Subcutaneous adipose tissue (tissue), 4 donors: ENCODE results near the gene HGF. TPM values are rescaled to one million over a fixed set of nuclear protein-coding genes. Genes with fewer than 3 reads are reported as not detected.

Experiments
- CTCF ChIP-seq: fragments of 450-650 bp; IDR thresholded peaks from one replicate; pipeline ENCODE4 v1.5.1; 2016; ENCODE audit warnings: low read depth, mild to moderate bottlenecking, control low read depth, antibody characterized with exemption, moderate library complexity
- total RNA-seq, 4 donors: library from RNA; depleted of rRNA; stranded (reverse); fragments of >200 nt; gene quantifications; one replicate each; pipeline ENCODE4 v1.1.0, GENCODE V29; 2016

HGF gene
- total RNA-seq, 4 donors from 2014 or later, result 2.1 to 20.6 (median 7.9) TPM

- no peak for TF ChIP-seq CTCF
These were observed 75.1 kb downstream of the HGF start for GRCh38 chr7:81694711-81695110.

DNA sequence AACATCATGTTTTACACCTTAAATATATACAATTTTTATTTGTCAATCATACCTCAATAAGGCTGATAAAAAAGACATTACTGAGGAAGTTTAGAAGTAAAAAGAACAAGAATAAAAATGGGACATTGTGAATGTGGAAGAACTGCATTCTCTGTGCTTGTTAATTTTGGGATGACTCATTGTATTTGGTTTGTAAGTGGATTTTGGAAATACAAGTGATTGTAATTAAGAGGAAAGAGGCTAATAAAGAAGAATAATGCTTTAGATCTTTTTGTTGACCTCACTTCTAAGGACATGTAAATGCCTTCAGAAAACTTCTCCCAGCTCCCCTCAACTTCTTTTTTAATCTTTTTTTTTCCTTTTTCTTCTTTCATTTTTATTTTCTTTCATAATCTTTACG, 76.0 kb downstream of the HGF start:
- TF ChIP-seq CTCF, result no peak

- no peak for TF ChIP-seq CTCF
These were observed 76.8 kb downstream of the HGF start for GRCh38 chr7:81693080-81693479.

GRCh38 chr7:81692146-81692905, 77.5 kb downstream of the HGF start:
- TF ChIP-seq CTCF, result no peak

- TF ChIP-seq CTCF, result no peak
These were observed 78.5 kb downstream of the HGF start for GRCh38 chr7:81691199-81691821.

DNA sequence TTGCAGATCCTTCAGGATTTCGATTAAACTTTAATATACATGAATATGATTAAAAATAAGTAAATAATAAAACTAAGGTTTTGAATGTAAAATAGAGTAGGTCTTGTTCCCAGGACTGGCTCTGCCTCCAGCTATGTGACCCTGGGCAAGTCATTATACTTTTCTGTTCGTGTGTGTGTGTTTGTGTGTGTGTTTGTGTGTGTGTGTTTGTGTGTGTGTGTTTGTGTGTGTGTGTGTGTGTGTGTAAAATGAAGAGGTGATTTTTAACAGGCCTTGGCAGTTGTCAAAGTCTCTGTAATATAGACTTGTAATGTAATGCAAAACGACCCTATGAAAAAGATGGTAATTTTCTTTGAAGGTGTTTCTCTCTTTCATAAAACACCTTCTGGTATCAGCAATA, 79.2 kb downstream of the HGF start:
- no peak for TF ChIP-seq CTCF

DNA sequence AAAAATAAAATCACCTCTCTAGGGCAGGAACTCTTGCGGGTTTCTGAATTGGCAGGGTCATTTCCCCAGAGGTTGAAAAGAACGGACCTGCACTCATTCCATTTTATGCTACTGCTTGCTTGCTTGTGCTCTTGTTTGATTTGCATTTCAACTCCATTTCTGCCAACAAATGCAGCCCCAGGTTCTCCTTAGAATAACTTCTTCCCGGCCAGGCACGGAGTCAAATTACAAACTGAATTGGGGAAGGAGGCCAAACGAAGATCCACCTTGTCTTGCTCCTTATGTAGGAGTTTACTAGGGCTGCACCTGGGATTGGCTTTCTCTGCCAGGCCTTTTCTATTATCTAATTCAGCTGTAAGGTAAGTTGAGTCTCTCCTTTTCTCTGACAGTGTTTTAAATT, 79.6 kb downstream of the HGF start:
- TF ChIP-seq CTCF, result no peak
